ENCODE results near the gene WDR45. TPM values are rescaled to one million over a fixed set of nuclear protein-coding genes. Genes with fewer than 3 reads are reported as not detected.

Gene WDR45
- polyA plus RNA-seq, 3 donors from 2014 or later = 104 to 105 (median 104) TPM

Other genes starting within 250 kb of the WDR45 start
- under 1 TPM in 2 of 3 donors, not detected in 1; 0.20 to 0.32 TPM for gene PCSK1N, start 244.3 kb downstream of the WDR45 start, polyA plus RNA-seq
- 10 to 100 TPM; 76.0 to 88.2 (median 85.3) TPM for gene TIMM17B, start 182.1 kb downstream of the WDR45 start, polyA plus RNA-seq
- 100 to 1,000 TPM in 2 of 3 donors, 10 to 100 TPM in 1; 92.6 to 118 (median 108) TPM for gene PQBP1, start 182.0 kb downstream of the WDR45 start, polyA plus RNA-seq
- gene SLC35A2, start 168.2 kb downstream of the WDR45 start, polyA plus RNA-seq = 10 to 100 TPM; 17.0 to 20.6 (median 20.2) TPM
- gene PIM2, start 160.9 kb downstream of the WDR45 start, polyA plus RNA-seq = 100 to 1,000 TPM in 2 of 3 donors, 10 to 100 TPM in 1; 86.0 to 158 (median 146) TPM
- gene OTUD5, start 122.3 kb downstream of the WDR45 start, polyA plus RNA-seq = 10 to 100 TPM; 25.2 to 35.5 (median 26.7) TPM
- gene KCND1, start 108.0 kb downstream of the WDR45 start, polyA plus RNA-seq = under 1 TPM in 1 of 3 donors, not detected in 2; 0.12 TPM
- gene GRIPAP1, start 77.6 kb downstream of the WDR45 start, polyA plus RNA-seq = 10 to 100 TPM in 1 of 3 donors, 1 to 10 TPM in 1, under 1 TPM in 1; 0.62 to 19.8 (median 7.7) TPM
- 1 to 10 TPM; 1.1 to 9.0 (median 4.2) TPM for gene TFE3, start 36.5 kb downstream of the WDR45 start, polyA plus RNA-seq
- gene CCDC120, start 20.9 kb downstream of the WDR45 start, polyA plus RNA-seq = 1 to 10 TPM in 1 of 3 donors, under 1 TPM in 2; 0.49 to 1.3 (median 0.50) TPM
- gene PRAF2, start 5.9 kb downstream of the WDR45 start, polyA plus RNA-seq = 10 to 100 TPM; 27.7 to 66.4 (median 36.3) TPM
- gene GPKOW, start 43.8 kb upstream of the WDR45 start, polyA plus RNA-seq = 10 to 100 TPM; 26.3 to 55.3 (median 27.2) TPM
- gene MAGIX, start 82.9 kb upstream of the WDR45 start, polyA plus RNA-seq = 1 to 10 TPM in 2 of 3 donors, under 1 TPM in 1; 0.96 to 2.2 (median 1.6) TPM
- 10 to 100 TPM; 40.5 to 64.6 (median 45.7) TPM for gene PLP2, start 92.0 kb upstream of the WDR45 start, polyA plus RNA-seq
- 1 to 10 TPM in 2 of 3 donors, not detected in 1; 2.1 to 4.1 TPM for gene PRICKLE3, start 106.5 kb upstream of the WDR45 start, polyA plus RNA-seq
- under 1 TPM in 2 of 3 donors, not detected in 1; 0.29 to 0.43 TPM for gene SYP, start 120.3 kb upstream of the WDR45 start, polyA plus RNA-seq
- under 1 TPM in 1 of 3 donors, not detected in 2; 0.07 TPM for gene CACNA1F, start 153.5 kb upstream of the WDR45 start, polyA plus RNA-seq
- gene CCDC22, start 155.6 kb upstream of the WDR45 start, polyA plus RNA-seq = 10 to 100 TPM; 21.6 to 29.4 (median 27.0) TPM
- under 1 TPM in 2 of 3 donors, not detected in 1; 0.08 to 0.13 TPM for gene FOXP3, start 184.8 kb upstream of the WDR45 start, polyA plus RNA-seq
- gene PPP1R3F, start 189.9 kb upstream of the WDR45 start, polyA plus RNA-seq = 1 to 10 TPM; 1.9 to 3.4 (median 2.1) TPM
- not detected for gene GAGE10, start 223.8 kb upstream of the WDR45 start, polyA plus RNA-seq
- not detected for gene GAGE12J, start 242.2 kb upstream of the WDR45 start, polyA plus RNA-seq